Endothelial cell of umbilical vein (primary cell): ENCODE measurements around the gene LGALS3BP. TPM values are rescaled to one million over a fixed set of nuclear protein-coding genes. Genes with fewer than 3 reads are reported as not detected.

Experiments used
- BruUV-seq: library from RNA; stranded (reverse); fragments of 400-500 nt; replicated peaks from 2 replicates; lab custom pipeline; 2021; lab: Mats Ljungman, UMichigan
- CTCF ChIA-PET: fragments of 300-600, 350-600 bp; sonication (Branson Sonifier 250); formaldehyde crosslinking; loops from one replicate; lab custom pipeline; 2021; ENCODE audit warnings: antibody characterized with exemption, inconsistent platforms; lab: Charles Lee
- POLR2A ChIA-PET: fragments of 300-600, 350-600 bp; sonication (Branson Sonifier 250); formaldehyde crosslinking; loops from one replicate; lab custom pipeline; 2021; ENCODE audit warnings: antibody characterized with exemption, inconsistent platforms; lab: Charles Lee
- DNase-seq: peaks from one replicate; pipeline ENCODE4 v3.0.0-alpha.2; 2011; ENCODE audit warnings: low read depth, low spot score
- FAIRE-seq: peaks from 2 replicates; lab custom pipeline; 2011; peaks lifted over from hg19 to GRCh38; lab: Jason Lieb, UNC
- H2AFZ ChIP-seq: 2 replicates; pipeline ENCODE4 v1.6.0; 2012; ENCODE audit warnings: low read depth, low read length, control low read depth, inconsistent platforms
- H3K27ac ChIP-seq: 2 replicates; pipeline ENCODE4 v1.5.1; 2011; ENCODE audit warnings: low read depth, mild to moderate bottlenecking, control low read depth, low read length, moderate library complexity; ENCODE audit not compliant: insufficient read depth
- H3K27me3 ChIP-seq, 2 experiments: 2 replicates each; pipeline versions ENCODE4 v1.6.0 to v1.6.1; 2011; ENCODE audit warnings: low read length in 2 of 2, mixed read lengths in 1 of 2; ENCODE audit not compliant: control insufficient read depth in 2 of 2, insufficient read depth in 2 of 2
- H3K36me3 ChIP-seq, 2 experiments: 2 replicates in 1 of 2; 3 replicates in 1 of 2; pipeline ENCODE4 v1.5.1; 2011; ENCODE audit warnings: low read length in 2 of 2, mild to moderate bottlenecking in 1 of 2, moderate library complexity in 1 of 2; ENCODE audit not compliant: control insufficient read depth in 2 of 2, insufficient read depth in 2 of 2; ENCODE audit errors: extremely low read depth in 1 of 2
- H3K4me1 ChIP-seq: 3 replicates; pipeline ENCODE4 v1.5.1; 2011; ENCODE audit warnings: mild to moderate bottlenecking, low read length; ENCODE audit not compliant: control insufficient read depth, insufficient read depth; ENCODE audit errors: extremely low read depth
- H3K4me2 ChIP-seq: 2 replicates; pipeline ENCODE4 v1.6.1; 2011; ENCODE audit warnings: low read length, control low read depth, mixed read lengths; ENCODE audit not compliant: insufficient read depth
- H3K4me3 ChIP-seq, 3 experiments: fragments of 200-600 bp in 1 of 3; sonication (generic), shearing (Covaris generic) in 1 of 3; replicated peaks in 1 of 3; 2 replicates each; pipeline ENCODE4 v1.5.1; 2011 to 2016; ENCODE audit warnings: control low read depth in 3 of 3, low read length in 3 of 3, mild to moderate bottlenecking in 2 of 3, inconsistent platforms in 1 of 3, low read depth in 1 of 3, moderate library complexity in 1 of 3; ENCODE audit not compliant: insufficient read depth in 1 of 3
- H3K79me2 ChIP-seq: 2 replicates; pipeline ENCODE4 v1.6.0; 2012; ENCODE audit warnings: low read length, inconsistent platforms; ENCODE audit not compliant: control insufficient read depth, insufficient read depth
- H3K9ac ChIP-seq: replicated peaks from 2 replicates; pipeline ENCODE3; 2011; ENCODE audit warnings: low read length, control low read depth; ENCODE audit not compliant: insufficient read depth; ENCODE audit errors: extremely low read depth
- H3K9me1 ChIP-seq: replicated peaks from 3 replicates; pipeline ENCODE4 v1.6.0; 2011; ENCODE audit warnings: mild to moderate bottlenecking, low read length; ENCODE audit not compliant: control insufficient read depth, insufficient read depth; ENCODE audit errors: extremely low read depth
- H3K9me3 ChIP-seq: replicated peaks from 2 replicates; pipeline ENCODE4 v1.5.1; 2012; ENCODE audit warnings: low read length, inconsistent platforms; ENCODE audit not compliant: control insufficient read depth, insufficient read depth
- H4K20me1 ChIP-seq: replicated peaks from 2 replicates; pipeline ENCODE3; 2011; ENCODE audit warnings: mild to moderate bottlenecking, low read length; ENCODE audit not compliant: control insufficient read depth, insufficient read depth; ENCODE audit errors: extremely low read depth
- CTCF ChIP-seq, 2 donors: IDR thresholded peaks; 1 replicate in 1 of 2; 2 replicates in 1 of 2; pipeline ENCODE4 v1.5.1; 2011; ENCODE audit warnings: low read length in 2 of 2, mild to moderate bottlenecking in 2 of 2, moderate library complexity in 2 of 2, control low read depth in 1 of 2, inconsistent platforms in 1 of 2, low read depth in 1 of 2; ENCODE audit not compliant: insufficient read depth in 1 of 2; ENCODE audit errors: extremely low read depth in 1 of 2
- EZH2 ChIP-seq: IDR thresholded peaks from 2 replicates; pipeline ENCODE4 v1.6.1; 2012; ENCODE audit warnings: borderline replicate concordance, low read depth, mild to moderate bottlenecking, moderate library complexity, low read length, inconsistent platforms; ENCODE audit not compliant: severe bottlenecking
- FOS ChIP-seq: IDR thresholded peaks from 2 replicates; pipeline ENCODE4 v1.6.1; 2011; ENCODE audit warnings: mild to moderate bottlenecking, low read length, moderate library complexity, borderline replicate concordance; ENCODE audit not compliant: insufficient read depth
- GATA2 ChIP-seq: IDR thresholded peaks from 2 replicates; pipeline ENCODE4 v1.7.0; 2011; ENCODE audit warnings: low read depth, mild to moderate bottlenecking, moderate library complexity, mixed read lengths, low read length; ENCODE audit not compliant: insufficient read length, insufficient read depth
- JUN ChIP-seq: IDR thresholded peaks from 2 replicates; pipeline ENCODE4 v1.6.1; 2011; ENCODE audit warnings: borderline replicate concordance, low read depth; ENCODE audit not compliant: insufficient read length, insufficient read depth
- MAX ChIP-seq: IDR thresholded peaks from 2 replicates; pipeline ENCODE4 v1.6.1; 2011; ENCODE audit not compliant: insufficient read depth, insufficient read length
- MYC ChIP-seq: IDR thresholded peaks from one replicate; pipeline ENCODE4 v1.6.1; 2011; ENCODE audit warnings: mild to moderate bottlenecking, low read depth, low read length
- POLR2A ChIP-seq: IDR thresholded peaks from 2 replicates; pipeline ENCODE4 v1.6.1; 2012; ENCODE audit warnings: low read depth, mild to moderate bottlenecking, control low read depth, low read length
- POLR2AphosphoS5 ChIP-seq: IDR thresholded peaks from 2 replicates; pipeline ENCODE4 v1.6.1; 2012; ENCODE audit warnings: low read depth, mild to moderate bottlenecking, control low read depth, low read length, moderate library complexity; ENCODE audit not compliant: insufficient read depth
- dilution Hi-C: fragments of 300-500 bp; cut with MboI; formaldehyde crosslinking; loops from one replicate; pipeline ENCODE4 v1.15.0; 2019; ENCODE audit warnings: low sequenced_read_pairs; ENCODE audit not compliant: extremely low pct_ligation_motif_present
- intact Hi-C: fragments of 100-400 bp; cut with micrococcal nuclease; formaldehyde crosslinking; loops from one replicate; pipeline ENCODE4 v1.10.0; 2022
- polyA plus RNA-seq, 4 experiments: library from polyadenylated mRNA; depleted of rRNA in 3 of 4; stranded (reverse) in 3 of 4; unstranded in 1 of 4; fragments of >200 nt; gene quantifications; 2 replicates each; pipeline versions ENCODE4 v1.2.1 to v1.2.3, GENCODE V29; 2011 to 2012; ENCODE audit warnings: missing spikeins in 1 of 4
- total RNA-seq: library from RNA; stranded (reverse); gene quantifications from 2 replicates; pipeline ENCODE4 v1.2.3, GENCODE V29; 2021

LGALS3BP gene
- total and polyA plus RNA-seq, 2 donors (not counting 3 experiments of a cell fraction or from before 2014, with no cell fraction given), result 0.77 to 1.3 TPM

- H4K20me1 ChIP-seq, result no peaks in the 10 kb centered on the region
- no peak for DNase-seq
- H3K36me3 ChIP-seq, result peaks cover 3 to 9% of the 10 kb centered on the region in 2 experiments
- H3K4me2 ChIP-seq, result no peak overlapping the region
- H3K4me3 ChIP-seq, result no peak overlapping the region
- H3K27me3 ChIP-seq, result no peaks in the 10 kb centered on the region
- H3K9me3 ChIP-seq, result no peaks in the 10 kb centered on the region
- FAIRE-seq, result no peak
- no peak overlapping the region for H3K27ac ChIP-seq
- dilution Hi-C loops (no loop called here), intact Hi-C loops (no loop called here)
- no peak overlapping the region for H2AFZ ChIP-seq
- no peak overlapping the region for H3K9ac ChIP-seq
- ChIA-PET POLR2A (interaction anchor here (0.6 kb wide), 1 partner anchor 16 kb away, joined by 4 read pairs; no protein-coding TSS in a partner anchor), CTCF (interaction anchor here (2.4 kb wide), 1 partner anchor 10 kb away, joined by 10 read pairs; no protein-coding TSS in a partner anchor)
- BruUV-seq, result no TSS peak
- no peaks in the 10 kb centered on the region for H3K9me1 ChIP-seq
- TF ChIP-seq POLR2A, result no peak
- TF ChIP-seq MYC, result no peak
- no peak for TF ChIP-seq EZH2
- no peak for TF ChIP-seq MAX
- TF ChIP-seq GATA2, result no peak
- no peak for TF ChIP-seq FOS
- no peak for TF ChIP-seq CTCF (IDR thresholded peaks at IDR 0.05; ENCODE audit: extremely low read depth in 1 of 2, insufficient read depth in 1 of 2, low read depth in 1 of 2, low read length in 2 of 2)
- no peak for TF ChIP-seq JUN
- TF ChIP-seq POLR2AphosphoS5, result no peak
- H3K79me2 ChIP-seq, result peaks cover 74% of the 10 kb centered on the region
- peaks cover 36% of the 10 kb centered on the region for H3K4me1 ChIP-seq
These were observed 26.3 kb upstream of the LGALS3BP start for GRCh38 chr17:79006046-79006445.
